Caco-2 (cell line): Measurements from ENCODE around the gene HBP1. TPM values are rescaled to one million over a fixed set of nuclear protein-coding genes. Genes with fewer than 3 reads are reported as not detected.

Source experiments
- BruUV-seq: library from RNA; stranded (reverse); fragments of 400-500 nt; replicated peaks from 2 replicates; lab custom pipeline; 2021; lab: Mats Ljungman, UMichigan
- CTCF ChIA-PET: fragments of 300-600 bp; sonication (Branson Sonifier 250); formaldehyde crosslinking; loops from one replicate; lab custom pipeline; 2022; ENCODE audit warnings: antibody characterized with exemption; lab: Charles Lee
- POLR2A ChIA-PET: fragments of 300-600 bp; sonication (Branson Sonifier 250); formaldehyde crosslinking; loops from one replicate; lab custom pipeline; 2022; ENCODE audit warnings: antibody characterized with exemption; lab: Charles Lee
- DNase-seq, 2 experiments: peaks; one replicate each; pipeline versions ENCODE4 v3.0.0 to v3.0.0-alpha.2; 2020 to 2022
- H3K27me3 ChIP-seq: replicated peaks from 2 replicates; pipeline ENCODE4 v1.6.0; 2011; ENCODE audit warnings: low read length; ENCODE audit not compliant: control insufficient read depth, insufficient read depth
- H3K36me3 ChIP-seq: 2 replicates; pipeline ENCODE4 v1.5.1; 2011; ENCODE audit warnings: low read length; ENCODE audit not compliant: control insufficient read depth, insufficient read depth
- H3K4me1 ChIP-seq: fragments of 250-450 bp; sonication (Bioruptor Pico); 2 replicates; pipeline ENCODE4 v1.5.1; 2020; ENCODE audit warnings: mild to moderate bottlenecking
- H3K4me3 ChIP-seq: 2 replicates; pipeline ENCODE4 v1.5.1; 2011; ENCODE audit warnings: low read depth, mild to moderate bottlenecking, control low read depth, low read length
- H3K9me3 ChIP-seq: fragments of 250-450 bp; sonication (Bioruptor Pico); 2 replicates; pipeline ENCODE4 v1.5.1; 2020; ENCODE audit warnings: mild to moderate bottlenecking, moderate library complexity
- H3K27ac Mint-ChIP-seq: one replicate; pipeline ENCODE4 v1.8.0; 2022; ENCODE audit warnings: mixed read lengths; ENCODE audit not compliant: unreplicated experiment
- H3K27me3 Mint-ChIP-seq: one replicate; pipeline ENCODE4 v1.8.0; 2022; ENCODE audit warnings: mixed read lengths; ENCODE audit not compliant: insufficient read depth, unreplicated experiment
- H3K36me3 Mint-ChIP-seq: one replicate; pipeline ENCODE4 v1.8.0; 2022; ENCODE audit warnings: mild to moderate bottlenecking, mixed read lengths; ENCODE audit not compliant: insufficient read depth, unreplicated experiment
- H3K4me1 Mint-ChIP-seq: one replicate; pipeline ENCODE4 v1.8.0; 2022; ENCODE audit warnings: low read depth, mixed read lengths; ENCODE audit not compliant: unreplicated experiment
- H3K4me3 Mint-ChIP-seq: one replicate; pipeline ENCODE4 v1.8.0; 2022; ENCODE audit warnings: mild to moderate bottlenecking, moderate library complexity, mixed read lengths; ENCODE audit not compliant: unreplicated experiment
- H3K9me3 Mint-ChIP-seq: one replicate; pipeline ENCODE4 v1.8.0; 2022; ENCODE audit warnings: mixed read lengths; ENCODE audit not compliant: unreplicated experiment
- intact Hi-C: fragments of 100-400 bp; cut with micrococcal nuclease; formaldehyde crosslinking; loops from one replicate; pipeline ENCODE4 v1.10.0; 2022; ENCODE audit not compliant: unreplicated experiment
- total RNA-seq: library from RNA; stranded (reverse); gene quantifications from 2 replicates; pipeline ENCODE4 v1.2.3, GENCODE V29; 2022
- TF ChIP-seq, protein P1 (sequence below), 2 experiments: fragments of 200-600 bp in 1 of 2; IDR thresholded peaks; 1 replicate in 1 of 2; 2 replicates in 1 of 2; pipeline versions ENCODE4 v1.5.1 to v1.8.0; 2011 to 2022; ENCODE audit warnings: antibody characterized with exemption in 1 of 2, control low read depth in 1 of 2, inconsistent platforms in 1 of 2, low read depth in 1 of 2, low read length in 1 of 2, mild to moderate bottlenecking in 1 of 2, moderate library complexity in 1 of 2; ENCODE audit not compliant: insufficient read depth in 1 of 2, severe bottlenecking in 1 of 2, unreplicated experiment in 1 of 2

HBP1 gene
- total RNA-seq, 1 experiment from 2014 or later: 24.2 TPM

DNA sequence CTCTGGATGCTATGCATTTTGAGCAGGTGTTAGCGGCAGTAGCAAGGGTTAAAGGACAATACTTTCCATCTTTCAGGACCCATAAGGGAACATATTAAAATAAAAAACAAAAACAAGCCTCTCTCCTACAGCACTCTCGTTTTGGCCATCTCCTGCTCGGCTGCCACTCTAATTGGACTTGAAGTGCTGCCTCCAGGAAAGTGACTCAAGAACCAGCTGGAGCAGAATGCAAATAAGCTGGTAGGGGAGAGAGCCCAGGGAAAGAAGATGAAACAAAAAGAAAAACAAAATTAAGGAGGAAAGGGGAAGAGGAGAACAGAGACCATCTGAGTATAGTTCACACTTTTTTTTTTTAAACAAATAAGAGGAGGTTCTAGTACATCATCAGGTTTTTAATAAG, 65.6 kb downstream of the HBP1 start:
- Mint-ChIP-seq H3K4me1 (no peaks in the 10 kb centered on the region), H3K4me3 (no peak overlapping the region), H3K27me3 (no peaks in the 10 kb centered on the region), H3K27ac (no peak overlapping the region), H3K36me3 (peaks cover under 1% of the 10 kb centered on the region), H3K9me3 (no peaks in the 10 kb centered on the region)
- Histone ChIP-seq H3K27me3 (no peaks in the 10 kb centered on the region), H3K36me3 (no peaks in the 10 kb centered on the region), H3K4me3 (no peak overlapping the region), H3K9me3 (no peaks in the 10 kb centered on the region), H3K4me1 (no peaks in the 10 kb centered on the region)
- no peak for DNase-seq
- ChIA-PET POLR2A (no interaction called here), CTCF (no interaction called here)
- intact Hi-C loops: no loop called here
- no TSS peak for BruUV-seq
- TF ChIP-seq, protein P1, sequence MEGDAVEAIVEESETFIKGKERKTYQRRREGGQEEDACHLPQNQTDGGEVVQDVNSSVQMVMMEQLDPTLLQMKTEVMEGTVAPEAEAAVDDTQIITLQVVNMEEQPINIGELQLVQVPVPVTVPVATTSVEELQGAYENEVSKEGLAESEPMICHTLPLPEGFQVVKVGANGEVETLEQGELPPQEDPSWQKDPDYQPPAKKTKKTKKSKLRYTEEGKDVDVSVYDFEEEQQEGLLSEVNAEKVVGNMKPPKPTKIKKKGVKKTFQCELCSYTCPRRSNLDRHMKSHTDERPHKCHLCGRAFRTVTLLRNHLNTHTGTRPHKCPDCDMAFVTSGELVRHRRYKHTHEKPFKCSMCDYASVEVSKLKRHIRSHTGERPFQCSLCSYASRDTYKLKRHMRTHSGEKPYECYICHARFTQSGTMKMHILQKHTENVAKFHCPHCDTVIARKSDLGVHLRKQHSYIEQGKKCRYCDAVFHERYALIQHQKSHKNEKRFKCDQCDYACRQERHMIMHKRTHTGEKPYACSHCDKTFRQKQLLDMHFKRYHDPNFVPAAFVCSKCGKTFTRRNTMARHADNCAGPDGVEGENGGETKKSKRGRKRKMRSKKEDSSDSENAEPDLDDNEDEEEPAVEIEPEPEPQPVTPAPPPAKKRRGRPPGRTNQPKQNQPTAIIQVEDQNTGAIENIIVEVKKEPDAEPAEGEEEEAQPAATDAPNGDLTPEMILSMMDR (IDR thresholded peaks at IDR 0.05; ENCODE audit: insufficient read depth in 1 of 2, low read depth in 1 of 2, low read length in 1 of 2, severe bottlenecking in 1 of 2, unreplicated experiment in 1 of 2): no peak

GRCh38 chr7:107236862-107237261, 68.1 kb downstream of the HBP1 start:
- Histone ChIP-seq H3K9me3 (no peaks in the 10 kb centered on the region), H3K27me3 (no peaks in the 10 kb centered on the region), H3K4me3 (no peak overlapping the region), H3K4me1 (no peaks in the 10 kb centered on the region), H3K36me3 (no peaks in the 10 kb centered on the region)
- H3K36me3 Mint-ChIP-seq: peaks cover 10% of the 10 kb centered on the region
- H3K4me3 Mint-ChIP-seq: no peak overlapping the region
- no peaks in the 10 kb centered on the region for H3K27me3 Mint-ChIP-seq
- no peak overlapping the region for H3K27ac Mint-ChIP-seq
- no peaks in the 10 kb centered on the region for H3K4me1 Mint-ChIP-seq
- TF ChIP-seq, protein P1 (IDR thresholded peaks at IDR 0.05; ENCODE audit: insufficient read depth in 1 of 2, low read depth in 1 of 2, low read length in 1 of 2, severe bottlenecking in 1 of 2, unreplicated experiment in 1 of 2): no peak
- intact Hi-C loops: no loop called here
- CTCF ChIA-PET: no interaction called here
- no TSS peak for BruUV-seq
- DNase-seq: no peak
- no peaks in the 10 kb centered on the region for H3K9me3 Mint-ChIP-seq
- POLR2A ChIA-PET: no interaction called here

DNA sequence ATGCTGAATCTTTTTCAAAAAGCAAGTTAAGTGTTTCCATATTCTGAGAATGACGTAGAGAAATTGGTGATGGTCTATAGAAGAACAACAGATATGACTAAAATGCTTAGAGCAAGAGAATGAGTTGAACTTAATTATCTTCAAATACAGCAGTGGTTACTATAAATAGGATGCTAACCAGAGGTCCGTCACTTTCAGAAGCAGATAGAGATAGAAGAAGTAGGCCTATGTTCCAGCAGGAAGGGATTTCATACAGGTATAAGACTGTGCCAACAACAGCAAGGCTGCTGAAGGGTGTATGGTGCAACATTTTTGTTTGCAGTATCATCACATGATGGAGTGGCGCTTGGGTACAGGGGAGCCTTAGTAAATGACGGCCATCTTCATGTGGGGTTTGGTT, 68.6 kb downstream of the HBP1 start:
- H3K4me3 ChIP-seq: no peak overlapping the region
- TF ChIP-seq, protein P1 (IDR thresholded peaks at IDR 0.05; ENCODE audit: insufficient read depth in 1 of 2, low read depth in 1 of 2, low read length in 1 of 2, severe bottlenecking in 1 of 2, unreplicated experiment in 1 of 2): no peak
- H3K4me1 ChIP-seq: no peaks in the 10 kb centered on the region
- no peaks in the 10 kb centered on the region for H3K27me3 ChIP-seq
- no peaks in the 10 kb centered on the region for H3K9me3 ChIP-seq
- Mint-ChIP-seq H3K27ac (no peak overlapping the region), H3K27me3 (no peaks in the 10 kb centered on the region), H3K4me3 (no peak overlapping the region), H3K4me1 (no peaks in the 10 kb centered on the region), H3K9me3 (no peaks in the 10 kb centered on the region), H3K36me3 (peaks cover 10% of the 10 kb centered on the region)
- ChIA-PET POLR2A (no interaction called here), CTCF (no interaction called here)
- H3K36me3 ChIP-seq: no peaks in the 10 kb centered on the region
- no peak for DNase-seq
- intact Hi-C loops: no loop called here
- BruUV-seq: no TSS peak
